Right ventricle myocardium superior (tissue), 1 donor: ENCODE measurements around the gene VMAC. TPM values are rescaled to one million over a fixed set of nuclear protein-coding genes. Genes with fewer than 3 reads are reported as not detected.
A peak's percentile ranks its signal among the peaks of the same experiment; 100 is the strongest.

ENCODE experiments used
- ATAC-seq: fragments of 200-7000 bp; cut with Tn5 transposase; one replicate; pipeline ENCODE4 v1.9.1; 2020; ENCODE audit warnings: mild to moderate bottlenecking; ENCODE audit not compliant: poor library complexity
- DNase-seq: peaks from one replicate; pipeline ENCODE4 v3.0.0-alpha.2; 2020
- intact Hi-C: fragments of 100-400 bp; cut with DNase I; formaldehyde crosslinking; loops from one replicate; pipeline ENCODE4 v1.11.2; 2022
- total RNA-seq: library from RNA; stranded (reverse); fragmentation: NEBNext Ultra II Directional; extraction: Animal tissue kit (Norgen Biotek cat#: 25700); gene quantifications from one replicate; pipeline ENCODE4 v1.2.1, GENCODE V29; 2021
- donor health status: DM: no; HTN: yes; CAD: no; lungs with severe emphysema.

The VMAC gene
- total RNA-seq, 1 donor from 2014 or later = 2.1 TPM

DNA sequence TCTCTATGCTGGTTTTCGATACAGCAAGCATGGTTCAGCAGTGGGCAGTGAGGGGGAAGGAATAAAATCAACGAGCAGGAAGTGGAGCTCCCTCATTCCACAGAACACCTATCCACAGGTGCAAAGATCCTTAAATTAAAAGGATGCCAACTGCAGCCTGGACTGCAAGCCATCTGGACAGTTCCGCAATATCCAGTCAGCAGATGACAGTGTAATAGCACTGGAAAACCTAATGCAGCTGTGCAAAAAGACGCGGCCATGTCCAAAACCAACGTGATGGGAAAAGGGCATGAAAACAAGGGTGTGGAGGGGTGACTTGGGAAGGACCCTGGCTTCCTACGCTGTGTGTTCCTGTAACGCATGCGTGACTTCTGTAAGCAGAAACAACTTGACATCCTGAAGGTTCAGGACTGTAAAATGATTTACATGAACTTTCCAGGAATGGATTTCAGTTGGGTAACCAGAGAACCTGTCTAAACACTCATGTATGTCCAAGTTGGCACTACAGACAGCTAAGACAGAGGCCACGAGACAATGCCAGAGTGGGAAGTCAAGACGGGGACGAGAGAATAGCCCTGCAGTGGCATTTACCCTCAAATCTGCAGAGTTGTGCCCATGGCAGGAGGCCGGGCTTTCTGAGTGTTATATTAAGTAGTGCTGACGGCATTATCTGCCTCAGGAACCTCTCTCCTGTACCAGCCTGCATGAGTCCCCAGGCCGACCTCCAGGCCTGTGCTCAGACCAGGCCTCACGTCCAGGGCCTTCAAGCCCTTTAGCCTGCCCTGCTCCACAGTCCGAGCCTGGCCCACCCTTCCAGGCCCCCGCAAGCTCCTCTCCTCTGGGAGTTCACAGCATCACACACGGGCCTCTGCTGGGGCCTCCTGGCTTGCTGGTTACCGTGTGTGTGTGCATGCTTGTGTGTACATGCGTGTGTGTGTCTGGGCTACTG is 35.9 kb downstream of the VMAC start:
- intact Hi-C loops = no loop called here
- ATAC-seq = peak; percentile 51
- DNase-seq = no peak

GRCh38 chr19:5941673-5942072 is 37.0 kb downstream of the VMAC start:
- peak; percentile 34 for DNase-seq
- intact Hi-C loops = no loop called here
- no peak for ATAC-seq

DNA sequence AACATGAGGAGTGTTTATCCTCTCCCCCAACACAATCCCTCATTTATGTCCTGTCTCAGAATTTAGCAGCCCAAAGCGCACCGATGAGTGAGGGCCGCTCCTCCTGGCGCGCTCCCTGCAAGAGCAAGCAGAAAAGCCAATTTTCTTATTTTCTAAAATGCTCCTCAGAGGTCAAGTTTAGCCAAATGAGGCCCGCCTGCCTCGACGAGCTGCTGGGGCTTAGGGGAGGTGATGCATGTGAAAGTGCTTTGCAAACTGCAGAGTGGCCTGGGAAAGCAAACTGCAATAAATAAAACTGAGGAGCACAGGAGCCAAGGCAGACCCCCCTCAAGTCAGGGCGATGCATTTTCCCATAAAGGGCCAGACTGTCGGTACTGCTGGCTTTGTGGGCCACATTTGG is 38.4 kb downstream of the VMAC start:
- no peak for ATAC-seq
- intact Hi-C loops = no loop called here
- no peak for DNase-seq

GRCh38 chr19:5943623-5944022 is 39.0 kb downstream of the VMAC start:
- ATAC-seq = no peak
- DNase-seq = no peak

GRCh38 chr19:5947435-5947834 is 42.8 kb downstream of the VMAC start:
- intact Hi-C loops = no loop called here
- peak; percentile 85 for DNase-seq
- ATAC-seq = peak; percentile 57

More at GRCh38 chr19:5943623-5944022, 39.0 kb downstream of the VMAC start:
- intact Hi-C loops = no loop called here

- intact Hi-C loops = no loop called here
- DNase-seq (no peak), ATAC-seq (peak; percentile 22)
Observed at GRCh38 chr19:5948752-5949564, 44.3 kb downstream of the VMAC start.

GRCh38 chr19:5949792-5950305 is 45.2 kb downstream of the VMAC start:
- intact Hi-C loops = no loop called here
- DNase-seq (peak; percentile 69), ATAC-seq (peak; percentile 49)

- no peak for DNase-seq
Observed at GRCh38 chr19:5950741-5951140, 46.1 kb downstream of the VMAC start.

GRCh38 chr19:5951338-5951861 is 46.7 kb downstream of the VMAC start:
- DNase-seq (no peak), ATAC-seq (peak; percentile 10)
- intact Hi-C loops = no loop called here

More at GRCh38 chr19:5950741-5951140, 46.1 kb downstream of the VMAC start:
- no peak for ATAC-seq
- intact Hi-C loops = no loop called here

GRCh38 chr19:5952193-5953029 is 47.7 kb downstream of the VMAC start:
- ATAC-seq (no peak), DNase-seq (no peak)
- intact Hi-C loops = no loop called here

GRCh38 chr19:5953030-5953589 is 48.4 kb downstream of the VMAC start:
- no peak for ATAC-seq
- intact Hi-C loops = no loop called here
- no peak for DNase-seq

DNA sequence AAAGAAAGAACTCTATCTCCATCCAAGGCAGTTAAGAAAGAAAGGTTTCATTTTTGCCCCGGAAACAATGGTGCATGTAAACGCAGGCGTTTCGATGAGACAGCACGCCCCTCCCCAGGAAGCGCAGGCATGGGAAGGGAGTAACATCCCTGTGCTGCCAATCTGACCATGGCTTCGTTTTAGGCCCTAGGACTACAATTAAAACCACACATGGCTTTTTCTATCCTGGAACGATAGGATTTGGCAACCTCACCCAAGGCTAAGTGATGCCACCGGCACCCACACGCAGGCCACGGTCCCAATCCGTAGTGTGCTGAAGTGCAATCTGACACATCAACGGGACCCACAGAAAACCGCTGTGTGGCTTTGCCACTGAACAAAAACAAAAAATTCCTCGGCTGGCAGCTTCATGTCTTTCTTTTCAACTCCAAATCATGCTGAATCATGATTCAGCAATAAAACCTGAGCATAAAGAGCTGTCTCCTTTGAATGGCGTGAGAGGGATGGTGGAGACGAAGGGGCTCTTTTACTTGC is 49.1 kb downstream of the VMAC start:
- ATAC-seq (no peak), DNase-seq (no peak)
- intact Hi-C loops = no loop called here

DNA sequence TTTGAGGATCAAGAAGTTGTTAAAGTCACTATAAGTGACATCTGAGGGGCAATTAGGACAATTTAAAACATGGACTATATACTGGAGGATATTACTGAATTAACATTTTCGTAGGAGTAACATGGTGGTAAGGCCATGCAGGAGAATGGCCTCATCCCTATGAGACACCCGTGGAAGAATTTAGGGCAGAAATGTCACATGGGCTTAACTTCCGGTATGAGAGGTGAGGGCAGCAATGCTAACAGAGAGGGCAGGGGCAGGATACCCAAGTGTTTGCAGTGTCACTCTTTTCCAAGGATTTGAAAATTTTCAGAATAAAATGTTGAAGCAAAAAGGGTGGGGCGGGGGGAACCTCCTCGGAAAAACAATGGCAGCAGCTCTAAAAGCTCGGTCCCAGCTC is 49.6 kb downstream of the VMAC start:
- DNase-seq (no peak), ATAC-seq (no peak)
- intact Hi-C loops = no loop called here

- intact Hi-C loops = no loop called here
- DNase-seq = no peak
- ATAC-seq = no peak
Observed at GRCh38 chr19:5955636-5955935, 50.9 kb downstream of the VMAC start.

DNA sequence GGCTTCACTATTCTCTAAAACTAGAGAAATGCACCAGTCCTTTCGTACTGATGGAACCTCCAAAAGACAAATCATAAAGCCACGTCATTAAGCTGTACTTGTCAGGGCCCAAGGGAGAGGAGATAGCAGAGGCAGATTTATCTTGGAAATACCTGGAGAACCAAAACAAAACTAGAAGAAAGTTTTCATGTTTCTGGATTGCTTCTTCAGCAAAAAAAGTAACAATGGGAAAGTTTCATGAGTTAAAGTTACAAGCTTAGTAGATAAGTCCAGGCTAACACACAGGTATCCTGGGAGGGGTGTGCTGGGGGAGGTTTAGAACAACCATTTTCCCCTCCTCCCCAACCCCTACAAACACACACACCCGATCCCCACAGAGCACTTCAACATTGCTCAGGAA is 51.7 kb downstream of the VMAC start:
- intact Hi-C loops = no loop called here
- DNase-seq (no peak), ATAC-seq (no peak)

GRCh38 chr19:5956728-5957127 is 52.1 kb downstream of the VMAC start:
- no peak for ATAC-seq
- no peak for DNase-seq
- intact Hi-C loops = no loop called here

- ATAC-seq (no peak), DNase-seq (no peak)
- intact Hi-C loops = no loop called here
Observed at GRCh38 chr19:5957170-5957569, 52.5 kb downstream of the VMAC start.
